Activated naive CD8-positive, alpha-beta T cell (primary cell): ENCODE data around the gene SLCO4C1.

ENCODE experiments used
- H3K27ac Mint-ChIP-seq: one replicate; pipeline ENCODE4 v1.8.0; 2021; ENCODE audit warnings: mixed read lengths
- H3K27me3 Mint-ChIP-seq: one replicate; pipeline ENCODE4 v1.8.0; 2021; ENCODE audit warnings: mixed read lengths
- H3K36me3 Mint-ChIP-seq: one replicate; pipeline ENCODE4 v1.8.0; 2021; ENCODE audit warnings: mixed read lengths
- H3K4me1 Mint-ChIP-seq: one replicate; pipeline ENCODE4 v1.8.0; 2021; ENCODE audit warnings: low read depth, mixed read lengths
- H3K4me3 Mint-ChIP-seq: one replicate; pipeline ENCODE4 v1.8.0; 2021; ENCODE audit warnings: mild to moderate bottlenecking, mixed read lengths
- H3K9me3 Mint-ChIP-seq: one replicate; pipeline ENCODE4 v1.8.0; 2021; ENCODE audit warnings: low read depth, mixed read lengths

The SLCO4C1 gene

DNA sequence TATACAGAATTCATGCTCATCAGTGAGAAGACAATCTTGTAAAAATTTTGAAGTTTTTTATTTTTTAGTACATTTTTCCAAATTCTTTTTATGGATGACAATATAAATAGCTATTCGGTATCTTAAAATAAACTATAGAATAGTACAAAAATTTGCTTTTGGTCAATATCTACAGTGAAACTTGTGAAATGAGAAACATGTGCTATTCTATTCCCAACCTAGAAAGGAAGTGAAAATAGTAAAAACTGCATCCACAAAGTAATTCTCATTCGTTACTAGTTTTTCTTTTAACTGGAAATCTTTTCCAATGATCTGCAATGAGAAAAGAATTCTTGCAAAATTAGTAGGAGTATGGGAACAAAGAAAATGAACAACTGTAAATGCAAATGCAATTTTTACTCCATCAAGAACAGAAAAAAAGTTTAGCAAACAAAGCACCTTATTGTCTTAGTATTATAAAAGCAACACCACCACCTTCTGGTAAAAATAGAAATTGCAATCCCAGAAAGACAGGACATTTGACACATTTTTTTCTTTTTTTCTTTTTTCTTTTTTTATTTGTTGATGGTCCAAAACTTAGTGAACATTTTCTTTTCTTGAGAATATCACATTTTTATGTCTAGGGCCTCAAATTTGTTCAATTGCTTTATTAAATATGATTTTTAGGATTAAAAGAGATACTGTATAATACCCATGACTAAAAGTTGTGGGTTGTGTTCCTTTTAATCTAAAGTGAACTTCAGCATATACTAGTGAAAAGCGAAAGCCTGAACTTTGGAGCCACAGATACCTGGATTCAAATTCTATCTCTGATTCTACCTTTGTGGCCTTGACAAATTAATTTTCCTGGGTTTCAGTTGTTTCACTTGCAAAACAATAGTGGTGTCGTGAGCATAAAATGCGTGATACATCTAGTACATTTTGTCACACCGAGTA, 72.3 kb downstream of the SLCO4C1 start:
- H3K9me3 Mint-ChIP-seq, result no peaks in the 10 kb centered on the region
- peaks cover 2% of the 10 kb centered on the region for H3K27me3 Mint-ChIP-seq
- no peaks in the 10 kb centered on the region for H3K4me1 Mint-ChIP-seq
- H3K27ac Mint-ChIP-seq, result no peak overlapping the region
- H3K36me3 Mint-ChIP-seq, result no peaks in the 10 kb centered on the region
- H3K4me3 Mint-ChIP-seq, result no peak overlapping the region

DNA sequence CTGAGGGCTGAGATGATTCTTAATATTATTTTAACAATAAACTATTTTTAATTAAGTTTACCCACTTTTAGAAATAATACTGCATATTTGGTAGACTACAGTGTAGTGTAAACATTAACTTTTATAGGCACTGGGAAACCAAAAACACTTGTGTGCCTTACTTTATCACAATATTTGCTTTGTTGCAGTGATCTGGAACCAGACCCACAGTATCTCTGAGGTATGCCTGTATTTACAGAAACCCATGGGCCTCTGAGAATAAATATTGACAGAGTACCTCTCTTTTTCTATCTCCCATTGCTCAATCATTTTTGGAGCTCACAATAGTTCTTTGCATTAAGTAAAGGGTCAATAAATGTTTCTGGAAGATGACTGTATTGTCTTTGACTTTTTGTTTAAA, 73.3 kb downstream of the SLCO4C1 start:
- Mint-ChIP-seq H3K9me3 (no peaks in the 10 kb centered on the region), H3K4me3 (no peak overlapping the region), H3K27ac (no peak overlapping the region), H3K4me1 (no peaks in the 10 kb centered on the region), H3K27me3 (peaks cover 2% of the 10 kb centered on the region), H3K36me3 (no peaks in the 10 kb centered on the region)

DNA sequence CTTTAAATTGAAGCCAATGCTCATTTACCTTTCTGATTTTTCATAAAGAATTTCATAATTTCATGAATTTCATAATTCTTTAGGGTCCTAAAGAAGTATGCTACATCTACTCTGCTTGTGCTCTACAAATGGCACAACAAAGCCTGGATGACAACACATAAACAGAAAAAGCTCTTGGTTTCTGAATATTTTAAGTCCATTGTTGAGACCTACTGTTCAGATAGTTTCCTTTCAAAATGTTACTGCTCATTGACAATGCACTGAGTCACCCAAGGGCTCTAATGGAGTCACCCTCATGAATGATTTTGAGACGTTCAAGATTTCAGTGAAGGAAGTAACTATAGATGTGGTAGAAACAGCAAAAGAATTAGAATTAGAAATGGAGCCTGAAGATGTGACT, 74.1 kb downstream of the SLCO4C1 start:
- Mint-ChIP-seq H3K36me3 (no peaks in the 10 kb centered on the region), H3K4me3 (no peak overlapping the region)

DNA sequence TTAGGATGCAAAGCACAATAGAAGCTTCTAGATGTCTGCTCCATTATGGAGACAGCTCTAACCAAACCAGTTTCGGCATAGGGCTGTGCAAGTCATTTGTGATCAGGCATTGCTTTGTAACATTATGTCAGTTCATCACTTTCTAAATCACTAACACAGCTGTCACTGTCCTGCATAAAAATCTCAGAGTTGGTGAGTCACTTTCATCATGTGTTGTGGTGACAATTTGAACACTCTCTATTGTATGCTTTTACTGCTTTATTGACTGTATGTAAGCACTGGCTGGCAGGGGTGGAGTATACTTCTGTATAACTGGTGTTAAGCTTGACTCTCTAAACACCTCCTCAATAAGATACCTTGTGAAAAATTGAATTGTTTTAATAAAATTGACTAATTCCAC, 77.9 kb downstream of the SLCO4C1 start:
- H3K36me3 Mint-ChIP-seq, result no peaks in the 10 kb centered on the region
- H3K27me3 Mint-ChIP-seq, result peaks cover 4% of the 10 kb centered on the region
- H3K9me3 Mint-ChIP-seq, result no peaks in the 10 kb centered on the region
- H3K27ac Mint-ChIP-seq, result no peak overlapping the region
- no peaks in the 10 kb centered on the region for H3K4me1 Mint-ChIP-seq
- H3K4me3 Mint-ChIP-seq, result no peak overlapping the region

More for the DNA sequence above, 74.1 kb downstream of the SLCO4C1 start:
- Mint-ChIP-seq H3K4me1 (no peaks in the 10 kb centered on the region), H3K27ac (no peak overlapping the region), H3K27me3 (peaks cover 2% of the 10 kb centered on the region), H3K9me3 (no peaks in the 10 kb centered on the region)

DNA sequence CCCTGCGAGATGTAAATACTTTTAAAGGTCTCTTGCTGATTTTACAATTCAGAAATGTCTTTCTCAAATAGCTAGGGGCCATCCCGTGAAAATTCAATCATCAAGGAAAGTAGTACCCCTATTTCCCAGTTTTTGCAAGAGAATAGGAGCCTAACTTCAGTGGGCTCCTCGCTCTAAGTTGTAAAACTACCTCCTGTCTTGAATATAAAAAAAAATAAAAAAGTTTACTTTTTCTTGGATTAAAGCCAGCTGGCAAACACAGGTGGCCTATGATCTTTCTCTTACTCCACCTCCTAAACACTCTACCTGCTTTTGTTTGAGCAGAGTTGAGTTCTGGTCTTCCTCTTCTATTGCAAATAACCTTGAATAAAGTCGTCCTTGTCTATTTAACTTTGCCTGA, 79.4 kb downstream of the SLCO4C1 start:
- Mint-ChIP-seq H3K9me3 (no peaks in the 10 kb centered on the region), H3K4me1 (no peaks in the 10 kb centered on the region), H3K27me3 (peaks cover 2% of the 10 kb centered on the region)

DNA sequence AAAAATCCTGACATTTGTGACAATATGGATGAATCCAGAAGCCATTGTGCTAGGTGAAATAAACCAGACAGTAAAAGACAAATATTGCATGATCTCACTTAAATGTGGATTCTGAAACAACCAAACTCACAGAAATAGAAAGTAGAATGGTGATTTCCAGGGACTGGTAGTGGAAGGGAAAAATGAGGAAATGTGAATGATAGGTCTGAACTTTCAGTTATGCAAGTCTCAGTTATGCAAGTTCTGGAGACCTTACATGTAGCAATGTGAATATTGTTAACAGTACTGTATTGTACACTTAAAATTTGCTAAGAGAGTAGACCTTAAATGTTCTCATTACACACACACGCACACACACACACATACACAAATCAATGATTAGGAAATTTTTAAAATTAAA, 84.9 kb downstream of the SLCO4C1 start:
- Mint-ChIP-seq H3K27ac (no peak overlapping the region), H3K27me3 (peaks cover 2% of the 10 kb centered on the region), H3K4me1 (no peaks in the 10 kb centered on the region), H3K36me3 (no peaks in the 10 kb centered on the region), H3K4me3 (no peak overlapping the region), H3K9me3 (no peaks in the 10 kb centered on the region)

More for the DNA sequence above, 79.4 kb downstream of the SLCO4C1 start:
- Mint-ChIP-seq H3K27ac (no peak overlapping the region), H3K4me3 (no peak overlapping the region), H3K36me3 (no peaks in the 10 kb centered on the region)

DNA sequence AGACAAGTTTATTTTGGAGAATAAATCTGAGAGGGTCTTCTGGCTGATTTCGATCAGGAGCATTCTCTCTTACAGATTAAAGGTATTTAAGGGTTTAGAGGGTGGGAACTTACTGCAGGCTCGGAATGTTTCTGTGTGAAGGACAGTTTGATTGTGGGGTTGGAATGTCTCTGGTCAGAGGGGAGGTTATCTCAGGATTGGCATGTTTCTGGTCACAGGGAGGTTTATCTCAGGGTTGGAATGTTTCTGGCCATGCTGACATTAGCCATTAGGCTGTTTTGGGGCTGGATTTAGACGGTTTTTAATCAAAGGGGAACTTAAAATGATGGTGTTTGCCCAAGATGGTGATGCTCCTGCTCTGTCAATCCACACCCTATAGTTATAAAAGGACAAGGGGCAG, 95.2 kb downstream of the SLCO4C1 start:
- H3K4me3 Mint-ChIP-seq, result no peak overlapping the region
- H3K27ac Mint-ChIP-seq, result no peak overlapping the region
- no peaks in the 10 kb centered on the region for H3K36me3 Mint-ChIP-seq
- peaks cover 7% of the 10 kb centered on the region for H3K9me3 Mint-ChIP-seq
- peaks cover 1% of the 10 kb centered on the region for H3K27me3 Mint-ChIP-seq
- no peaks in the 10 kb centered on the region for H3K4me1 Mint-ChIP-seq

DNA sequence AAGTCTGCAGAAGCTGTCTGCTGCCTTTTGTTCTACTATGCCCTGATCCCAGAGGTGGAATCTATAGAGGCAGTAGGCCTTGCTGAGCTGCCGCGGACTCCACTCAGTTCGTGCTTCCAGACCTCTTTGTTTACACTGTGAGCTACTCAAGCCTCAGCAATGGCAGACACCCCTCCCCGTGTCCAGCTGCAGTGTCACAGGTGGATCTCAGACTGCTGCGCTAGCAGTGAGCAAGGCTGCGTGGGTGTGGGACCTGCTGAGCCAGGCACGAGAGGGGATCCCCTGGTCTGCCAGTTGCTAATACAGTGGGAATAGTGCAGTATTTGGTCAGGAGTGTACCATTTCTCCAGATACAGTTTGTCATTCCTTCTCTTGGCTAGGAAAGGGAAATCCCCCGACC, 99.6 kb downstream of the SLCO4C1 start:
- Mint-ChIP-seq H3K4me1 (no peaks in the 10 kb centered on the region), H3K36me3 (no peaks in the 10 kb centered on the region), H3K27me3 (no peaks in the 10 kb centered on the region), H3K27ac (no peak overlapping the region), H3K4me3 (no peak overlapping the region), H3K9me3 (no peaks in the 10 kb centered on the region)
